ENCODE data around the gene VPS26A. TPM values are rescaled to one million over a fixed set of nuclear protein-coding genes. Genes with fewer than 3 reads are reported as not detected.

The VPS26A gene
- total and polyA plus RNA-seq, 2 donors (not counting 3 experiments of a cell fraction or from before 2014, with no cell fraction given): 11.7 to 60.3 TPM

GRCh38 chr10:69104994-69105790, 18.8 kb upstream of the VPS26A start:
- Histone ChIP-seq H3K27ac (ENCODE audit: insufficient read depth, low read depth, low read length) (no peak overlapping the region), H3K79me2 (ENCODE audit: control insufficient read depth, insufficient read depth, low read length) (peaks cover 29% of the 10 kb centered on the region), H3K27me3 (ENCODE audit: control insufficient read depth in 2 of 2, insufficient read depth in 2 of 2, low read length in 2 of 2) (no peaks in the 10 kb centered on the region), H2AFZ (ENCODE audit: low read depth, low read length) (no peak overlapping the region), H3K9ac (replicated peaks; ENCODE audit: extremely low read depth, insufficient read depth, low read length) (no peak overlapping the region), H3K36me3 (ENCODE audit: control insufficient read depth in 2 of 2, extremely low read depth in 1 of 2, insufficient read depth in 2 of 2, low read length in 2 of 2) (peaks cover 10 to 16% of the 10 kb centered on the region in 2 experiments), H3K4me3 (replicated peaks in 1 of 3; ENCODE audit: insufficient read depth in 1 of 3, low read depth in 1 of 3, low read length in 3 of 3) (no peak overlapping the region), H3K4me2 (ENCODE audit: insufficient read depth, low read length) (no peak overlapping the region), H3K9me1 (replicated peaks; ENCODE audit: control insufficient read depth, extremely low read depth, insufficient read depth, low read length) (no peaks in the 10 kb centered on the region), H4K20me1 (replicated peaks; ENCODE audit: control insufficient read depth, extremely low read depth, insufficient read depth, low read length) (no peaks in the 10 kb centered on the region), H3K4me1 (ENCODE audit: control insufficient read depth, extremely low read depth, insufficient read depth, low read length) (peaks cover 17% of the 10 kb centered on the region), H3K9me3 (replicated peaks; ENCODE audit: control insufficient read depth, insufficient read depth, low read length) (no peaks in the 10 kb centered on the region)
- dilution Hi-C loops (cut with MboI; ENCODE audit: extremely low pct_ligation_motif_present, low sequenced_read_pairs): no loop called here
- no TSS peak for BruUV-seq (replicated peaks)
- FAIRE-seq (no peak), DNase-seq (ENCODE audit: low read depth, low spot score) (no peak)
- ChIA-PET CTCF (interaction anchor here (1.0 to 3.0 kb wide), 3 partner anchors 17 to 101 kb away, joined by 3 to 16 read pairs (median 5); no protein-coding TSS in a partner anchor), POLR2A (no interaction called here)
- intact Hi-C loops (cut with micrococcal nuclease): no loop called here
- TF ChIP-seq, protein P1, sequence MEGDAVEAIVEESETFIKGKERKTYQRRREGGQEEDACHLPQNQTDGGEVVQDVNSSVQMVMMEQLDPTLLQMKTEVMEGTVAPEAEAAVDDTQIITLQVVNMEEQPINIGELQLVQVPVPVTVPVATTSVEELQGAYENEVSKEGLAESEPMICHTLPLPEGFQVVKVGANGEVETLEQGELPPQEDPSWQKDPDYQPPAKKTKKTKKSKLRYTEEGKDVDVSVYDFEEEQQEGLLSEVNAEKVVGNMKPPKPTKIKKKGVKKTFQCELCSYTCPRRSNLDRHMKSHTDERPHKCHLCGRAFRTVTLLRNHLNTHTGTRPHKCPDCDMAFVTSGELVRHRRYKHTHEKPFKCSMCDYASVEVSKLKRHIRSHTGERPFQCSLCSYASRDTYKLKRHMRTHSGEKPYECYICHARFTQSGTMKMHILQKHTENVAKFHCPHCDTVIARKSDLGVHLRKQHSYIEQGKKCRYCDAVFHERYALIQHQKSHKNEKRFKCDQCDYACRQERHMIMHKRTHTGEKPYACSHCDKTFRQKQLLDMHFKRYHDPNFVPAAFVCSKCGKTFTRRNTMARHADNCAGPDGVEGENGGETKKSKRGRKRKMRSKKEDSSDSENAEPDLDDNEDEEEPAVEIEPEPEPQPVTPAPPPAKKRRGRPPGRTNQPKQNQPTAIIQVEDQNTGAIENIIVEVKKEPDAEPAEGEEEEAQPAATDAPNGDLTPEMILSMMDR (IDR thresholded peaks at IDR 0.05; ENCODE audit: extremely low read depth in 1 of 2, insufficient read depth in 1 of 2, low read depth in 1 of 2, low read length in 2 of 2): no peak
- TF ChIP-seq POLR2A (IDR thresholded peaks at IDR 0.05; ENCODE audit: low read depth, low read length) (no peak), GATA2 (IDR thresholded peaks at IDR 0.05; ENCODE audit: insufficient read depth, insufficient read length, low read depth, low read length) (no peak), POLR2AphosphoS5 (IDR thresholded peaks at IDR 0.05; ENCODE audit: insufficient read depth, low read depth, low read length) (no peak), MYC (IDR thresholded peaks at IDR 0.05; ENCODE audit: low read depth, low read length) (no peak), JUN (IDR thresholded peaks at IDR 0.05; ENCODE audit: borderline replicate concordance, insufficient read depth, insufficient read length, low read depth) (no peak), FOS (IDR thresholded peaks at IDR 0.05; ENCODE audit: borderline replicate concordance, insufficient read depth, low read length) (no peak), EZH2 (IDR thresholded peaks at IDR 0.05; ENCODE audit: borderline replicate concordance, low read depth, low read length, severe bottlenecking) (no peak)
- TF ChIP-seq, protein P2, sequence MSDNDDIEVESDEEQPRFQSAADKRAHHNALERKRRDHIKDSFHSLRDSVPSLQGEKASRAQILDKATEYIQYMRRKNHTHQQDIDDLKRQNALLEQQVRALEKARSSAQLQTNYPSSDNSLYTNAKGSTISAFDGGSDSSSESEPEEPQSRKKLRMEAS (IDR thresholded peaks at IDR 0.05; ENCODE audit: insufficient read depth, insufficient read length): no peak
